Measurements from ENCODE around the gene MVP. TPM values are rescaled to one million over a fixed set of nuclear protein-coding genes. Genes with fewer than 3 reads are reported as not detected.
"Not testable (repeated sequence)": the region's sequence is repeated elsewhere in the genome, so short reads cannot be mapped to it uniquely, and the experiment has no call there.

The MVP gene
- polyA plus RNA-seq, 1 donor from 2014 or later = 90.3 TPM

DNA sequence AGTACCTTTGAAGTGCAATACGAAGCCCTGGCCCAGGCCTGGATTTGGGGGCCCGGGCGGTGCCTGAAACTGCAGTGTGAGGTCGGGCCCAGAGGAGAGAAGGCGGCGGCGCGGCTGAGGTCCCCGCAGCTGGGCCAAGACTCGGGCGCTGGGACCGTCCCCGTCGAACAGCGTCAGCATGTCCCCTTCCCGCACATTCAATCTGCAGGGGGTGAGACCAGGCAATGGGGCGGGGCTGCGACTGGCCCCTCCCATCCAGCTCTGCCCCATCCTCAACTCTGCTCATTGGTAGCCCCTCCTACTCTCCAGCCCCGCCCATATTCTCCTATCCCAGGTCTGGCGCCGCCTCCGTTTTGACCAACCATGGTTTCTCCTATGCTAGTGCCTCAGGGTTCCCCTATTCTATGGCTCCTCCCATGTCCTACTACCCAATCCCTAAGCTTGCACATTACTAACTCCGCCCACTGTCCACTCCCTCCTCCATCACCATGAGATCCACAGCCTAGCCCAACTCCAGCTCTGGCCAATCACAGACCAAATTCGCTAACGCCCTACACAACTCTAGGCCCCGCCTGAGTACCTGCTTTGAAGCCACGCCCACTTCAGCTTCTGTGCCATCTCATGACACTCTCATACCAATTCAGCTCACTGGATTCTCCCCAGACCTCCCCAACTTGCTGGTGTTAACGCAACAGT, 57.2 kb downstream of the MVP start:
- Mint-ChIP-seq H3K4me1 (peaks cover 0 to 14% (median 8%) of the 10 kb centered on the region in 3 donors), H3K9me3 (no peaks in the 10 kb centered on the region), H3K4me3 (peak overlapping the region in 3 of 4 donors; percentile 44 to 95 (median 83)), H3K36me3 (no peaks in the 10 kb centered on the region), H3K27ac (no peak overlapping the region), H3K27me3 (peaks cover 31% of the 10 kb centered on the region)

DNA sequence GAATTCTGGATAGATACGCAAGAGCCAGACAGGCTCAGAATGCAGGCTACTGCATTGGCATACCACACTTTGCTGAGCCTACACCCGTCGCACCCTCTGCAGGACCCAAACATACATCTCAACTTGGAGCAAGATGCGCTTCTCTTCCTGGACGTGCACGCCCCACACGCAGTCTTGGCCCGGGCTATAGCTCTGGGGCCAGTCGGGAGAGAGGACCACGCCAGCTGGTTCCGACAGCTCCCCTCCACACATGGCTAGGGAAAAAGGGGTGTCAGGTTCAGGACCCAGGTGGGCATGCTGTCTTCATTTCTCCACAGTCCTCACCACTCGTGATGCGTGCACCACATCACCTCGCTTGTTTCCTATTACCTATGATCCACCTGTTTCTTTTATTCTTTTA, 57.9 kb downstream of the MVP start:
- H3K4me3 Mint-ChIP-seq = no peak overlapping the region
- H3K27me3 Mint-ChIP-seq = peaks cover 31% of the 10 kb centered on the region
- no peaks in the 10 kb centered on the region for H3K9me3 Mint-ChIP-seq

DNA sequence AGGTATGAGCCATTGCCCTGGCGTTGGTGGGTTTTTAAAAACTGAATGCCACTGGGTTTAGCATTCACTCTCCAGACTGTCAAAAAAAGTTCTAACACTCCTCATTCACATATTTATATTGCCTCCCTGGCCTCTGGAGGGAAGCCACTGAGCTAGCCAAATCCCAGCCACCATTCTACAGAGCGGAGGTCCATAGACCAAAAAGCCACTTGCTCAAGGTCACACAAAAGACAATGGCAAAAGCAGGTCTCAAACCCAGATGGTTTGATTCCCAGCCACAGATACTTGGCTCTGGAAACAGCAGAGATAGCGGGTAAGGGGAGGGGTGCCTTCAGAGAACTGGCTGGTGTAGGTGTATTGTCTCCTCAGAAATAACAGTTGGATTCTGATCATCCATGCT, 60.8 kb downstream of the MVP start:
- peaks cover 36% of the 10 kb centered on the region for H3K27me3 Mint-ChIP-seq
- no peaks in the 10 kb centered on the region for H3K9me3 Mint-ChIP-seq
- no peaks in the 10 kb centered on the region for H3K36me3 Mint-ChIP-seq
- H3K27ac Mint-ChIP-seq = no peak overlapping the region
- H3K4me3 Mint-ChIP-seq = no peak overlapping the region
- H3K4me1 Mint-ChIP-seq = peaks cover 0 to 12% (median 8%) of the 10 kb centered on the region in 3 donors

More for the DNA sequence above, 57.9 kb downstream of the MVP start:
- H3K27ac Mint-ChIP-seq = no peak overlapping the region
- no peaks in the 10 kb centered on the region for H3K36me3 Mint-ChIP-seq
- H3K4me1 Mint-ChIP-seq = peaks cover 0 to 14% (median 8%) of the 10 kb centered on the region in 3 donors

DNA sequence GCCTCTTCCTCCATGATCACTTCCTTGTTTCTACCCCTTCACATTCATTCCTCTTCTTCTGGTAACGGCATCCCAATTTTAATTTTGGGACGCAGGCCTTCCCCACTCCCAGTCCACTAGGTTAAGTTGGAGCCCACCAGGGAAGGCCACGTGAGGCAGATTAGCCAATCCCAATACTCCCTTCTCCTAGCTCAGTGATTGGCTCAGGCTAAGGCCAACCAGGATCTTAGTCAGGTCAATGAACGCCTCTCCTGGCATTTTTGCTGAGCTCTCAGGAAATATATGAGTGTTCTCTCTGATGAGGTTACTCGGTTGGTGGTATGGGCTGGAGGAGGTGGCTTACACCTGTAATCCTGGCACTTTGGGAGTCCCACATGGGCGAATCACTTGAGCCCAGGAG, 63.7 kb downstream of the MVP start:
- Mint-ChIP-seq H3K27me3 (peaks cover 21% of the 10 kb centered on the region), H3K4me3 (no peak overlapping the region), H3K4me1 (no peaks in the 10 kb centered on the region), H3K36me3 (no peaks in the 10 kb centered on the region), H3K9me3 (no peaks in the 10 kb centered on the region), H3K27ac (no peak overlapping the region)

DNA sequence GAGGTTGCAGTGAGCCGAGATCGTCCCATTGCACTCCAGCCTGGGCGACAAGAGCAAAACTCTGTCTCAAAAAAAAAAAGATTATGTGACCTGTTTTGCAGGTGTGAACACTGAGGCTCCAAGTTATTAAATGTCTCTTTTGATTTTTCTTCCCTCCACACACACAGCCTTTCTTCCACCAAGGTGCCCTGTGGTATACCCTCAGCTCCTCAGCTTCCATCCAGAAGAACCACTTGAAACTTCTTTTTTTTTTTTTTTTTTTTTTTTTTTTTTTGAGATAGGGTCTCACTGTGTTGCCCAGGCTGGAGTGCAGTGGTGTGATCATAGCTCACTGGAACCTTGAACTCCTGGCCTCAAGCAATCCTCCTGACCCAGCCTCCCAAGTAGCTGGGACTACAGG, 69.1 kb downstream of the MVP start:
- not testable (repeated sequence) for H3K27ac Mint-ChIP-seq, H3K4me1 Mint-ChIP-seq, H3K4me3 Mint-ChIP-seq, H3K9me3 Mint-ChIP-seq, H3K27me3 Mint-ChIP-seq, H3K36me3 Mint-ChIP-seq

DNA sequence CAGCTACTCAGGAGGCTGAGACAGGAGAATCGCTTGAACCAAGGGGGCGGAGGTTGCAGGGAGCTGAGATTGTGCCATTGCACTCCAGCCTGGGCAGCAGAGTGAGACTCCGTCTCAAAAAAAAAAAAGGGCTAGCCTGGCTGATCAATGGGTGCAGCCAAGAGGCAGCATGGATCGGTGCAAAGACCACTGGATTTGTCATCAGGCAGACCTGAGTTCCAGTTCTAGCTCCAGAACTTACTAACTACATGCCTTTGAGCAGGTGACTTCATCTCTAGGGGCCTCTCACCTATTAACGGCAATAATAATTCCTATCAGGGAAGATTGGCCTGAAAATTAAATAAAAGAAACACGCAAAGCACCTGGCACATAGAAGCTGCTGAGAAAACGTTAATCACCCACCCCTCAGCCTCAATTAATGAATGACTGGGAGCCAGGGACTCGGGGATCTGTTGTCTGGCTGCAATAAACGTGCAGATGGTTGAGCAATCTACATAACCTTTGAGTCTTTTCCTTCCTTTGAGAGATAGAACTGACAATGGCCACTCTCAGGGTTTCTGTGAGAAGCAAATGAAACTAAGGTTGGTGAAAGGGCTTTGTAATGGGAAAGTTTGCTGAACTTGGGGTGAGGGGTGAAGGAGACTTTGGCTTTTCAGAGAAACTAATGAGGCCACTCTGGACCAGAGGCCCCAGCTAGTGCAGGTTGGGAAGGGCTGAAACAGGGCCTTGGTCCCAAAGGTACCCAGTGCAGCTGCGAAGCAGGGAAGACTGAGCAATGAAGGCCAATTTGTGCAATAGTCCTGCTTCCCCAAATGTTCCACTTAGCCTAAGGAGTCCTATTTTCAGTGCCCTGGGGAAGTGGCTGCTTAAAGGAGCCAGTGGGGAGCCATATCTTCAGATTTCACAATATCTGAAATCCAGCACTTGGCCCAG, 71.5 kb downstream of the MVP start:
- H3K27ac Mint-ChIP-seq = no peak overlapping the region
- no peaks in the 10 kb centered on the region for H3K9me3 Mint-ChIP-seq

DNA sequence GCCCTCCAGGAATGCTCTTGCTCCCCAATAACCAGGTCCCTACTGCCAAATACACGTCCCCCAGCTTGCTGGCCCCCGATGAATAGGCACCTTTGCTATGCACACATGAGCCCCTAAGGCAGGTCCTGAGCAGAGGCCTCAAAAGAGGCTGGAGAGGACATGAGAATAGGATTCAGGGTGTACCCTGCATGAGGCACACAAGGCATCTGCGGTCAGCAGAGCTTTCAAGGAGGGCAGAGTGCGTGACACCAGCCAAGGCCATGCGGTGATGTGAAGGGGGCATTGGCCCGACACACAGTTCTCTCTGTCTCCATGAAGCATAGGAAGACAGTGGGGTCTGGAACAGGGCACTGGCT, 72.2 kb downstream of the MVP start:
- no peak overlapping the region for H3K4me3 Mint-ChIP-seq
- H3K27me3 Mint-ChIP-seq = peaks cover 11% of the 10 kb centered on the region
- no peaks in the 10 kb centered on the region for H3K9me3 Mint-ChIP-seq
- peaks cover 2% of the 10 kb centered on the region for H3K36me3 Mint-ChIP-seq
- H3K4me1 Mint-ChIP-seq = no peaks in the 10 kb centered on the region
- no peak overlapping the region for H3K27ac Mint-ChIP-seq

More for the DNA sequence above, 71.5 kb downstream of the MVP start:
- peaks cover 2% of the 10 kb centered on the region for H3K36me3 Mint-ChIP-seq
- H3K4me1 Mint-ChIP-seq = no peaks in the 10 kb centered on the region
- H3K27me3 Mint-ChIP-seq = peaks cover 8% of the 10 kb centered on the region
- no peak overlapping the region for H3K4me3 Mint-ChIP-seq

DNA sequence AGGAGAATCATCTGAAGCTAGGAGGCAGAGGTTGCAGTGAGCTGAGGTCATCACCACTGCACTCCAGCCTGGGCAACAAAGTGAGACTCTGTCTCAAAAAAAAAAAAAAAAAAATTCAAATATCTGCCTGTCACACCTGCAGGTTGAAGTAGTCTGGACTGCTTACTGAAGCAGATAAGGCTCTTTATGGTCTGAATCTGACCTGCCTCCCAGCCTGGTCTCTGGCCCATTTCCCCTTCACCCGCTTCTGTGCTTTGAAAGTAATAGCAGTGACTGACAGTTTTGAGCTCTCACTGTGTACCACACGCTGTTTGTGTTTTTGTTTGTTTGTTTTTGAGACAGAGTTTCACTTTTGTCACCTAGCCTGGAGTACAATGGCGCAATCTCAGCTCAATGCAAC, 73.3 kb downstream of the MVP start:
- H3K4me1 Mint-ChIP-seq = no peaks in the 10 kb centered on the region
- H3K4me3 Mint-ChIP-seq = no peak overlapping the region
- peaks cover 2% of the 10 kb centered on the region for H3K36me3 Mint-ChIP-seq
- H3K27ac Mint-ChIP-seq = no peak overlapping the region
- H3K9me3 Mint-ChIP-seq = no peaks in the 10 kb centered on the region
- peaks cover 22% of the 10 kb centered on the region for H3K27me3 Mint-ChIP-seq

DNA sequence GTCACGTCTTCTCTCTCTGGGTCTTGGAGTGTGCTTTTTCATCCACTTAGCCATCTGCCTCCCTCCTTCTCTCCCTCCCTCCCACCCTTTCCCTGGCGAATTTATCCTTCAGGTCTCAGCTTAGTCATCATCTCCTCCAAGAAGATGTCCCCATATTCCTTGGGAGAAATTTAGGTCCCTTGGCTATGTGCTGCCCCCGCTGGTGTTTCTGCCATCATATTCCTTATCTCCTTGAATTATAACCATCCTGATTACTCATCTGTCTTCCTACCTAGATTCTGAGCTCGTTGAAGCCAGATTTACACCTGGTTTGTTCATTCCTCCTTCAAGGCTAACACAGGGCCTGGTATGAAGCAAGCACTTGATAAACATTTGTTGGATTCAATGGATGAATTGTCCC, 74.1 kb downstream of the MVP start:
- Mint-ChIP-seq H3K4me1 (no peaks in the 10 kb centered on the region), H3K4me3 (no peak overlapping the region), H3K9me3 (no peaks in the 10 kb centered on the region), H3K27me3 (peaks cover 20% of the 10 kb centered on the region), H3K27ac (no peak overlapping the region), H3K36me3 (peaks cover 2% of the 10 kb centered on the region)

DNA sequence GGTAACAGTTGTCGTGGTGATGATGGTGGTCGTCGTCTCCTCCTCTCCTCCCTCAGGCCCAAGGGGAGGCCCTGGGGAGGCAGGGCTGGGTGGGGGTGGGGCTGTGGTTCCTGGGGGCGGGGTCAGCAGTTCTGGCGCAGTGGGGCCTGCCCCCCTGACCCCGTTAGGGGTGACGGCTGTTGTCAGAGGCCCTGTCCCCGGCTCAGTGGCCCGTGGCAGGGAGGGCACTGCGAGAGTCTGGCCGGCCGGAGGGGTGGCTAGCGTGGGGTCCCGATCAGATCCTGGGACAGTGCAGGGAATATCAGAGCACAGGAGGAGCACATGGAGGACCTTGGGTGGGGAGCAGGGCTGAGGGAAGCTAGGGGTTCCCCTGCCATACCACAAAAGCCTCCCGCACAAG, 76.6 kb downstream of the MVP start:
- H3K9me3 Mint-ChIP-seq = no peaks in the 10 kb centered on the region
- peaks cover 2% of the 10 kb centered on the region for H3K36me3 Mint-ChIP-seq
- peaks cover 22% of the 10 kb centered on the region for H3K27me3 Mint-ChIP-seq
- H3K4me3 Mint-ChIP-seq = no peak overlapping the region
- no peak overlapping the region for H3K27ac Mint-ChIP-seq
- peaks cover 0 to 2% (median under 1%) of the 10 kb centered on the region in 3 donors for H3K4me1 Mint-ChIP-seq

DNA sequence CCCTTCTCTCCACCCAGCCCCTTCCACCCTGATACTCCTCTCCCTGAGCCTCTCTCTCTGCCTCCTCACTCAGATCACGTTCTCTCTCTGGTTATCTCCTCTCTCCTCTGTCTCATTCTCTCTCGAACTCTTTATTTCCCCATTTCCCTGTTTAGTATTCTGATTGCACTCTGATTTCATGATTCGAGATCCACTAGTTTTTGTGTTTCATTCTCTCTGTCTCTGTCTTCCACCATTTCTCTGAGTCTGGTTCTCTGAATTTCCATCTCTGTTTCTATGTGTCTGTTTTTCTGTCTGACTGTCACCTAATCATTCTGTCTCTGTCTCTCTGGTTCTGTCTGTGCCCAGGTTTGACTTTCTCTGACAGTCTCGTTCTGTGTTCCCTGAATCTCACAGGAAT, 77.1 kb downstream of the MVP start:
- peaks cover 2% of the 10 kb centered on the region for H3K36me3 Mint-ChIP-seq
- peaks cover 0 to 5% (median 3%) of the 10 kb centered on the region in 3 donors for H3K4me1 Mint-ChIP-seq
- H3K4me3 Mint-ChIP-seq = no peak overlapping the region
- H3K9me3 Mint-ChIP-seq = no peaks in the 10 kb centered on the region
- H3K27me3 Mint-ChIP-seq = peaks cover 22% of the 10 kb centered on the region
- H3K27ac Mint-ChIP-seq = no peak overlapping the region

Other genes starting within 250 kb of the MVP start
- gene SPN, start 157.2 kb upstream of the MVP start, polyA plus RNA-seq = 11.0 TPM
- gene QPRT, start 141.3 kb upstream of the MVP start, polyA plus RNA-seq = not detected
- 50.6 TPM for gene C16orf54, start 74.5 kb upstream of the MVP start, polyA plus RNA-seq
- gene ZG16, start 42.2 kb upstream of the MVP start, polyA plus RNA-seq = not detected
- gene KIF22, start 29.7 kb upstream of the MVP start, polyA plus RNA-seq = 34.7 TPM
- gene MAZ, start 13.9 kb upstream of the MVP start, polyA plus RNA-seq = 22.9 TPM
- not detected for gene PRRT2, start 8.3 kb upstream of the MVP start, polyA plus RNA-seq
- gene PAGR1, start 4.3 kb upstream of the MVP start, polyA plus RNA-seq = 59.6 TPM
- 73.8 TPM for gene CDIPT, start 42.8 kb downstream of the MVP start, polyA plus RNA-seq
- gene SEZ6L2, start 79.1 kb downstream of the MVP start, polyA plus RNA-seq = not detected
- not detected for gene ASPHD1, start 80.0 kb downstream of the MVP start, polyA plus RNA-seq
- 19.2 TPM for gene KCTD13, start 105.8 kb downstream of the MVP start, polyA plus RNA-seq
- gene TMEM219, start 141.6 kb downstream of the MVP start, polyA plus RNA-seq = 171 TPM
- 7.6 TPM for gene TAOK2, start 153.4 kb downstream of the MVP start, polyA plus RNA-seq
- gene HIRIP3, start 175.2 kb downstream of the MVP start, polyA plus RNA-seq = 21.0 TPM
- gene INO80E, start 175.8 kb downstream of the MVP start, polyA plus RNA-seq = 6.0 TPM
- not detected for gene DOC2A, start 190.6 kb downstream of the MVP start, polyA plus RNA-seq
- not detected for gene C16orf92, start 202.7 kb downstream of the MVP start, polyA plus RNA-seq
- not detected for gene TLCD3B, start 210.8 kb downstream of the MVP start, polyA plus RNA-seq
- gene ALDOA, start 245.3 kb downstream of the MVP start, polyA plus RNA-seq = 884 TPM

Measured in IgD-negative memory B cell (primary cell).